Stimulated activated CD4-positive, alpha-beta T cell treated with anti-CD3 and anti-CD28 coated beads, Interleukin-1b, Interleukin-23, amount 100 ng/mL, for 48 hours (primary cell): Measurements from ENCODE around the gene A2M.

Experiments used
- DNase-seq: peaks from one replicate; pipeline ENCODE4 v3.0.0-alpha.2; 2020

A2M gene

DNA sequence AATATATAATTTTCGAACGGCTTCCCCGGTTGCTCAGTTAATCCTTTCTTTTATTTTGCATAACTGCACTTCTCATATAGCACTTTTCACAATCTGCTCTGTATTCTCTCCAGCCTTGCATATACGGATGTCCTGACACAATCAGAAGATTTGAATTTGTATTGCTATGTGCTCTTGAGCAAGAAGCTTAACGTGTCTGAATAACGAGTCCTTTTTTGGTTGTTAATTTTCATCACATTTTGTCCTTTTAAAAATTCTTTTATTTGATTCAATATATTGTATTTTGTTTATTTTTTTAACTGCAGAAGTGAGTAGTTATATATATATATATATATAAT, 17.6 kb downstream of the A2M start:
- no peak for DNase-seq

DNA sequence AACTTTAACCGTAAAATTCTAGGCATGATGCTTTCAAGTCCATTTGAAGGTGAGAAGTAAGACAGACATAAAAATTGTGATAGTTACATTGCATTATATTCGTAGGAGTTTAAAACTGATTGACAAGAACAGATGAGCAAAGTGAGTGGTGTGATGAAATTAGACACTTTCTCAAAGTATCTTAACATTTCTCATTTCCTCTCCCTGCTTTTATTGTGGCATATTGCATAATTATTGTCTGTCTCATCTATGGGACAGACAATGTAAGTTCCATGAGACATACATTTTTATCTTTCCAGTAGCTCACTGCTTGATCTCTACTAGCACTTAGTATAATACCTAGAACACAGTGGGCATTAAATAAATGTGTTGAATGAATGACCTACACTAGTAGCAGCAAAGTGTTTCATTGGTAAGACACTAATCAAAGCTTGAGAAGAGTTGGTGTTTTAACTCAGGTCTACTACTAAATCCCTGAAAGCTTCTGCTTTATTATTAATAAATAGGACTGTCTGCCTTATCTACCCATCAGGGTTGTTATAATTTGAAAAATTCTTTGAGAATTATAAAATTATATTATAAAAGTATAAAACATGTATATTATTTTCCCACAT, 19.0 kb downstream of the A2M start:
- no peak for DNase-seq

DNA sequence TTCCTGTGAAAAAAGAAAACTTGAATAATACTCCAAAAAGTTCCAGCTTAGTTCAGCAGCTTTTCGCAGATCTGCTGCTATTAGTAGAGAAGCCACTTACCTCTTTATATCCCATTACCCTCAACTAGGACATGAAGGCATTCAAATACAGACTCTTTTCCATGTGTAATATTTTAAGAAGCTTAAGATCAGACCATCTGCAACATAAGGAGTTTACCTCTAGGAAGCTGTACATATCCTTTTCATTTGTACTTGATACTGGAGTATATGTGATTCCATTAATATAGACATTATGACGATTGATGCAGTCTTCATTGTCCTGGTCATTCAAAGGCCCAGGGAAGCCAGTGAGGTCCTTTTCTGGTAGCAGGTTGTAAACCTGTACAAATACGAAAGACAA, 20.4 kb downstream of the A2M start:
- DNase-seq = no peak

DNA sequence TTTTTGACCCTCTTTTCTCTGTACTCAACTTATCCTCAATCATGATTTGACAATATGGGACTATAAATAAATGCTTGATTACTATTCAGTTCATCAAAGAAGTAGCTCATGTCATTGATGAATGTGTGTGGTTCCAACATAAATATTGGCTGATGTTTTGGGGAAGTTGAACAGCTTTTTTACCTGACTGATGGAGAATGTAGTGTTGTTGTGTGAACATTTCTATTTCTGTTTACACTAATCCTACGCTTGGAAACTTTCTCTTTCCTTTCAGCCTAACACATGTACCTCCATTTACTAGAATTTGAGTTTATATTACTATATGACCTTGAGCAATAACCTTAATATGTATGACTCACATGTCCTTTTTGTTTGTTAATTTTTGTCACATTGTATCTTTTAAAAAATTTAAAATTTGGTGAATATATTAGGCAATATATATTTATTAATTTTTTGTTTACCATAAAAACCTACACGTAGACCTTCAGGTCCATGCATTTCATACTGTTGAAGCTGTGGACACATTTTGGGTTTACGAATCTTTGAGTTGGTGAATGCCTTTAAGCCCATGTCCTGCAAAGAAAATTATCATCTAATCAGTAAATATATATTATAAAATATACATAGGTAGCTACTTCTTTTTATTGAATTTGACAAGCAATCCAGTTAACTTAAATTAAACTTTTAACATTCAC, 21.1 kb downstream of the A2M start:
- no peak for DNase-seq

DNA sequence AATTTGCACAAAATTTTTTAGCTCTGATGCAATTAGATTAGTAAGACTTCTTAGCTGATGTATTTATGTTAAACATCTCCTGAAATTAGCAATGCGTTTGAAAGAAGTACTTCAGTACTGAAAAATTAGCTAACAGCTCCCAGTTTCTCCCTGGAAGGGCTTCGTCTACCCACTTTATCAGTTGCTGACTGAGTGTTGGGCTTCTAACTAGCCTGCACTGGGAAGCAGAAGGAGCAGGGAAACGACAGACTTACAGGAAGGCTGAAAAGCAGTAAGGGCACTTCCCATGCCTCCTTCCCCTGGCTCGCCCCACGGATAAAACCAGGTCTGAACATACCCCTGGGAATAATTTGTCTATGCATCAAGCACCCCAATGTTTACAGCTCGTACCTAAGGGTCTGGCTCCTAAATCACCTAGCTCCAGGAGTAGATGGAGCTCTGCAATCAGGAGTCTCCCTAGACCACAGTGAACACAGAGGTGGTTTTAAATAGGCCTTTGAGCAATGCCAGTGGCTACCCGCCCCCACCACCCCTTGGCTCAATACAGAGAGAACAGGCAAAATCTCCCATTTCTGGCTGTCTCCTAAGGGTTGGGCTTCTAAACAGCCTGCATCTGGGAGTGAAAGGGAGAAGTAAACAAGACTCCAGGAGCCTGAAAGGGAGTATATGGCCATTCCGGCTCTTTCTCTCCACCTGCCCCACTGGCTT, 23.7 kb downstream of the A2M start:
- no peak for DNase-seq

DNA sequence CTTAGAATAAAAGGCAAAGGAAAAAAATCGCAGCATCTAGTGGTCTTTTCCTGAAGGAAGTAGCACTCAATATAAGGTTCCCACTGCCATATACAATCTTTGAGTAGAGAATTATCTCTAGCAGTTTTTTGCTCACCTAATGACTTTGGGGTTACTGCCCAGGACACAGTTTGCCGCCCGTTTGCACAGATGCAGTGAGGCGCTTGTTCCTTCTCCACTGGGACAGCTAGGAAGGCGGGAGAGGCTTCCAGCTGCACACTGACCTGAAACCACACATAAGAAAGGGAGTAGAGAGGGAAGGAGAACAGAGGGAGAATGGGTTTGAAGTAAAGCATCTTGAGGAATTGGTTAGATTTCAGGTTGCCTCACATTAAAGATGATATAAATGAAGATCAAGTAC, 25.5 kb downstream of the A2M start:
- no peak for DNase-seq

DNA sequence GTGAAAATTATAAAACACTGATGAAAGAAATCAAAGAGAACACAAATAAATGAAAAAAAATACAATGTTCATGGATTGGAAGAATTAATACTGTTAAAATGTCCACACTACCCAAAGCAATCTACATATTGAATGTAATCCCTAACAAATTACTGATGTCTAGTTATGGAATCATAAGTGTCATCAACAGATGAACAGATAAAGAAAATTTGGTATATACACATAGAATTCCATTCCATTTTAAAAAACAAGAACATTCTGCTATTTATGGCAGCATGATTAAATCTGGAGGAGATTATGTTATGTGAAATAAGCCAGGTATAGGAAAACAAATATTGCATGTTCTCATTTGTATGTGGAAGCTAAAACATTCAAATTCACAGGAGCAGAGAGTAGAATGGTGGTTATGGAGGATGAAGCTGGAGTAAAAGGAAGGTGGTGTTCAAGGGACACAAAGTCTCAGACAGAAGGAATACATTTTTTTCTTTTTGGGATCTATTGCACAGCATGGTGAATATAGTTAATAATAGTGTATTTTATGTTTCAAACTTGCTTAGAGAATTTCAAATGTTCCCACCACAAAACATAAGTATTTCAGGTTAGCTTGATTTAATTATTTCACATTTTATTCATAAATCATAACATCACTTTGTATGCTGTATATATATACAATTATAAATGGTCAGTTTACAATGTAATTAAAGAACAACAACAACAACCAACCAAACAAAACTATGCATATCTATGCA, 28.5 kb downstream of the A2M start:
- DNase-seq = no peak

DNA sequence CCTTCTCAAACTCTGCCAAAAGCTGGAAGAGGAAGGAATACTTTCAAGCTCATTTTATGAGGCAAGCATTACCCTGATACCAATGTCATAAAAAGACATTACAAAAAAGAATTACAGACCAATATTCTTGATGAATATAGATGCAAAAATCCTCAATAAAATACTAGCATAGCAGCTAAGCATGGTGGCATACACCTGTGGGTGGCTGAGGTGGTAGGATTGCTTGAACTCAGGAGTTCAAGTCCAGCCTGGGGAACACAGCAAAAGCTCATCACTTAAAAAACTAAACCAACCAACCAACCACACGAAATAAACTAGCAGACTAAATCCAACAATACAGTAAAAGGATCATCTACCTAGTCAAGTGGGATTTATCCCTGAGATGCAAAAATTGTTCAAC, 29.6 kb downstream of the A2M start:
- no peak for DNase-seq

DNA sequence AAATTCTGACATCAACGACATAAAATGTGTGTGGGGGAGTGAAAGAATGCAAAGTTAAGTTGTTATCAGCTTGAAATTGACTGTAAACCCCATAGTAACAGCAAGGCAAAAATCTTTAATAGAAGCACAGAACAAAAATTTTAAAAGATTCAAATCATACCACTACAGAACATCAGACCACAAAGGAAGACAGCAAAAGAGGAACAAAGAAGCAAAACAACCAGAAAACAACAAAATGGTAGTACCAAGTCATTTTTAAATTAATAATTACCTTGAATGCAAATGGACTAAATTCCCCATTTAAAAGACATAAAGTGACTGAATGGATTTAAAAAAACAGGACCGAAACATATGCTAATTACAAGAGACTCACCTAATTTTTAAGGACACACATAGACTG, 31.3 kb downstream of the A2M start:
- no peak for DNase-seq

DNA sequence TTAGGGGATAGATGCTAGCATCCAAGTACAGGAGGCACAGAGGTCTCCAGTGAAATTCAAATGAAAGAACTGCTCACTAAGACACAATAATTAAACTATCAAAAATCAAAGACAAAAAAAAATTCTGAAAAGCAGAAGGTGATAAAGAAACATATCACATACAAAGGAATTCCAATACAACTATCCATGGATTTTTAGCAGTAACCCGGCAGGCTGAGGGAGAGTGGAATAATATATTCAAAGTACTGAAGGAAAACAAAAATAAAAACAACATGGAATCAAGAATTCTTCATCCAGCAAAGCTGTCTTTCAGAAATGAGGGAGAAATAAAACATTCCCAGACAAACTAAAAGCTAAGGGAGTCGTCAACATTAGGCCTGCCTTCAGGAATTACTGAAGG, 31.9 kb downstream of the A2M start:
- DNase-seq = no peak

DNA sequence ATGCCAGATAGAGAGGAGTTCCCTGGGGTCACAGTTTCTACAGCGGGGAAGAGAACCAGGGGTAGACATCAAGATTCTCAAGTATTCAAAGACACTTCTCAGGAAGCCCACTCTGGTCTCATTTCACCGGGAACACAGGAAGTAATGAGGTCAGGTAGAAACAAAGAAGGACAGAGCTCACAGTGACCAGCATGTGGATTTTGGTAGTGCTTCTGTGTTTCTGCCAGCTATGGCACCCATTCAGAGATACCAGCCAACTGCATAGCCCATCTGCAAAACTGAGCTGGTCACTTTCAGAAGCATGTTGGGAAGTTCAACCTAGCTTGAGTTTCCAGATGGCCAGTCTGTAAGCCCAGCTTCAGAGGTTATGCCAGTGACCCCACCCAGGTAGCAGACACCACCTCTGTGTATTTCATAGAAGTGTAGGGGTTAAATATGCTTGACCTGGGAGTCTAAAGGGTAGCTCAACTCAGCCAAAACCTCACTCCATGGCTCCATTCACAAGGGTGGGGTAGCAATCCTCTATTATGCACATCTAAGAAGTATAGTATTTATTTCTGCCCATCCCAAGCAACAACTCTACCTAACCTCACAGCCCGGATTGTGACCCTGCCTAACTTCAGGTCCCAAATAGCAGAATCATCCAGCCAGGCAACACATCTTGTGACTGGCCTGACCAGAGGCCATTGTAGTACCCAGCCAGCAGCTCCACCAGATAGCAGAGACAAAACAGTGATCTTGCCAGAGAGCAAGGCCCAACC, 33.9 kb downstream of the A2M start:
- no peak for DNase-seq

DNA sequence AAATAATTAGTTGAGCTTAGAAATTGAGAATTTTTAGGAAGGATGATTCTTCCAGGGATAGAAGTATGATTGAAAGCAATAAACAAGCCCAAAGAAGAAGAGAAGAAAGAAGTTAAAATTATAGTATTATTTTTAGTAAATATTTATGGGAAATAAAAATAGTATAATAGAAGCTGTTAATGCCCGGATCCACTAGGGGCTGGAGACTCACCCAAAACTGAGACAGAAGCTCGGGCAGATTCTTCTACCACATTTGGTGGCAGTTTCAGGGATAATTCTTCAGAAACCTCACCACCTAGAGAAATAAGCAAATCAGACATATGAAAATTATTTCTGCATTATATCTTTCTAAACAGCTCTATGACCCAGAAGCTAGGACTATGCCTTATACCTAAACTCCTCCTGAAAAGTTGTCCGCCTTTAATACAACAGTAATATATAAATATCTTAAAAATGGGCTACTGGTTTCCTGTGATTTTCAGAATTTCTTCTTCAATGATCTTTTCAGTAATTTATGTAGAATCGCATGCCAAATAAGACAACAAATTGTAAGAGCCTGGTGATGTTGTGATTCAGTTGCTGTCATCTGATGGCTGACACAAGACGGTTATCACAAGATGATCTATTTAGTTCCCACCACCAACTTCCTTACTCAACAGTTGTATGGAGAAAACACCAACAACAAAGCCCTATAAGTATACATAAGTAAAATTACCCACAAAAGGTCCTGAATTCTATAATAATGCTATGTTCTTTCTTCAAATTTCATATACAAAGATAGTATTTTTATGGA, 35.6 kb downstream of the A2M start:
- no peak for DNase-seq

DNA sequence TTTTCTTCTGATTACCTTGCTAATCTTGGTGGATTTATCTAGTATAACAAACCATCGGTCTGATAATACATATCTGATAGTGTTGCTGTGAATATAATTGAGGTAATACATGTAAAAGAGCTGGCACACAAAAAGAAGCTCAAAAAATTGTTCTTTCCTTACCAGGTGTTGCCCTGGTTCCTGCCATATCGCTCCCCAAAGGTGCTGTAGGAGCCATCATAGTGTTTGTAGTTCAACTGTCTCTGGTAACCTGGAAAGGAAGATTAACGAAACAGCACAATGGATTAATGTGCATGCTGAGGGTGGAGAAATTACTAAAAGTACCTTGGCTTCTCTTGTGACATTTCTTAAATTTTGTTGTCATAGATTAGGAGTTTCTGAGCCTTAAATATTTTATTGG, 36.6 kb downstream of the A2M start:
- no peak for DNase-seq

DNA sequence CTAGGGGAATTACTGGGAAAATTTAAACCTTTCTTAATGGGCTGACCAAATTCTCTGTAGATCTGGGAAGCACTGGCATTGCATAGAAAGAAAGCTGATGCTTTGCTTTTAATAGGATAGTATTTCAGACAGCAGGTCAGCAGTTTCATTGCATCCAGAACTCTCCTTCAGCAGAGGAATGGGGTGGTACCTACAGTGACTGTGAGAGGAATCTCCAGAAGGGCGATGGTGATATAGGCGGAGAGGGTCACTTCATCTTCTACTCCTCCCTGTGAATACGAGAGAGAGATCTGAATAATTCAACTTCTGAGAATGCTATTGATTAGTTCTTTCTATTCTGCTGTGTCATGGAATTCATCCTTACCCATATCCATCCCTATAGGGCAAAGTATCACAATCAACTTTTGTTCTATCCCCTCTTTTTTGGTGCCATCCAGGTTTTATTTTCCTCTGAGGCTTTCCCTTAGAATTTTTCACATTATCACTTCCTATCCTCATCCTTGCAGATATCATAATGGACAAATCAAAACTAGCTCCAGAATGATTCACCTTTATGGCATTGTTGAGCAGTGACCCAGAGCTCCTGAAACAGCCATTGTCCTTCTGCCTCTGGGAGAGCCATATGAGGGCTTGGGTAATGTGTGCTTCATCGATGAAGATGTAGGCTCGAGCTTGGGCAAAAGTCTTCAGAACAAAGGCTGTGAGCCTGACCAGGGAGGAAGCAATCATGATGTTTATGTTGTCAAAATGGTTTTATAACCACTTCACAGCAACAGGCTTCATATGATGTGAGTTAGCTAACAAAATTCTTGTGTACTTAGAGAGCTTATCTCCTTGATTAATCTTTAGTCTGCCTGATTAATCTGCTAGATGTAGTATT, 38.3 kb downstream of the A2M start:
- no peak for DNase-seq

DNA sequence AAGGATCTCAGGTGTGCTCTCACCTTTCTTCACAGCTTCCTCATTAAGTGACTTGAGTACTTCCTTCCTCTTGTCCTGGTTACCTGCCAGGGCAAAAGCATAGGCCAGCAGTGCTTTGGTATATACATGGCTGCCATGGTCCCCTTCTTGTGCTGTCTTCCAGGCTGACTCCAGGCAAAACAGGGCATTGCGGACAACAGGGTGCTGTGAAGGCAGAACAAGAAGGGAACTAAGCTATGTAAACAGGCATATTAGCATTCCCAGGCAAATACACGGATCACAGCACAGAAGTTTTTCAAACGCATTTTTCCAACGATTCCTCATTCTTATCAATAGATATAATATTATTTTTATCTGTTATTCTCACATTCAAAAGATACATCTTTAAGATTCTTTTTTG, 39.0 kb downstream of the A2M start:
- no peak for DNase-seq

DNA sequence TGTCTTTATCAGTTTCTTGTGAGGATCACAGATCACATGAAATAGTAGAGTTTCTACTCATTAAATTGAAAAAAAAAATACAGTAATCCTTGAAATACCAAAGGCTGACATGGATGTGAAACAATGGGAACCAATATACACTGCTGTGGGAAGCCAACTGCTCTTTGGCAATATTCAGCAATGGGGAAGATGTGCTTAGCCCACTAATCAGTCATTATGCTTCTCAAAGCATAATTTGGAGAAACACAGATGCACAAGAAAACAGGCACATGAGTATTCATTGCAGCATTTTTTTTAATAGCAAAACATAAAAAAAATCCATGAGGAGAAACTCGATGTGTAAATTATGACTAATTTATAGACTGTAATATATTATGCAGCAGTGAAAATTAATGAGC, 40.6 kb downstream of the A2M start:
- DNase-seq = no peak

DNA sequence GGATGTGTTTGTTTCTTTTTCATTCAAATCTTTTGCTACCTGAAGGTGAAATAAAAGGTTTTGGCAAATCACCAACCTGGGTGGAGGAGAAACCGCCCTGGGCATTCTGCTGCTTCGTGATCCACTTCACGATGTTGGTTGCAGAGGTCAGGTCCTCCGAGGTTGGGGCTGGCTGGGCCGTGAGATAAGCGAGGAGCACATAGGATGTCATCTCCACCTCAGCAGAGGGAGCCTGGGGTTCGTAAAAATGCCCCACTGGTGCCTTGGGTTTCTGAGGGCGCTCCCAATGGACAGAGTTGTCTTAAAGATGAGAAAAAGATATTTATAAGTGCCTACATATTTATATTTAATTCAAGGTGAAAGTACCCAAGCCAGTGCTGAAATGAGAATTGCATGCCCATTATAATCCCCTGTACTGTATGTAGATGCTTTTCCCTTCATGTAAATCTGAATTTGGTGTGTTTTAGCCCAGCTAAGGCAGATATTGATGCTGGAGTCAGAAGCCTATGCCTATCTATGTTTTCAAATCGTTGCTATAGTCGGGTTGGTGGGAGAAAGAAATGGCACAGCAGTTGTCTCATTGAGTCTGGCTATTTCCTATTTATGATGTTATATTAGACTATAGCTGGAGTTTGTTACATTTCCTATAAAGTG, 41.1 kb downstream of the A2M start:
- no peak for DNase-seq

DNA sequence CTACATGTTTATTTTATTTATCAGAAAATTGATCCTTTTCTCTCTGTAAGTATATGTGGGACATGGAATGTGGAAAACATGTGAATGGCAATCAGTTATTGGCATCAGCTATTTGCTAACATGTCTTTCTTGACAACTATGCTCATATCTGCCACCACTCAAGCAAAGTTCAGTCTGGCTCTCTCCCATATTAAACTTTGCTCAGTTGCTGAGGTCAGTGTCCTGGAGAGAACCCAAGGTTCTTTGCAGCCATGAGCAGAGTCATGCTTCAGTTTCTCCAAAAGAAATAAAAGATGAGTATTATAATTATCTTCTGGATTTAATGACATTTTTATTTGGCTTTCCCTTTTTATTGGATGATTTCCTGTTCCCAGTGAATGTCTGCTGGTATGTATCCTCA, 42.6 kb downstream of the A2M start:
- DNase-seq = no peak

DNA sequence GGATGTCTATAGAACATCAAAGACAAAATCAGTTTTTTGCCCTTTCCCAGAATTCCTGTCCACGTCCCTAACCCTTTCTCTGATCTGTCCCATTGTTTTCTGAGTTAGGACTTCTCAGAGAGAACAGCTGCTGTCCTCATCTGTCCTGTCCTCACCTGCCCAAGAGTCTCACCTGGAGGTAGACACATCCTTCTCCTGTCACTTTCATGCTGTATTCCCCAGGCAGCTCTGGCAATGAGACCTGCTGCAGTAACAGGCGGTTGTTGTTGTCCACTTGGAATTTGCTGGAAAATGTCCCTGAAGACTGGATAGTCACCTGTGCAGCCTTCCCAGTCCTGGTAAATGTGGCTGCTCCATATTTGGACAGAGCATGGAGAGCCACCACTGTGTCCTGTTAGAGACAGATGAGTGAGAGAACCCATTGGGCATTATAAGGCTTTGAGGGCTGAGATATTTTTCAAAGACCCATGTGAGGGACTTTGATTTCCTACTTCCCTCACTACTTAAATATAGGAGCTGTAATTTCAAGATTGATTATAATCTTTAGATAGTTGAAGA, 43.2 kb downstream of the A2M start:
- DNase-seq = no peak

DNA sequence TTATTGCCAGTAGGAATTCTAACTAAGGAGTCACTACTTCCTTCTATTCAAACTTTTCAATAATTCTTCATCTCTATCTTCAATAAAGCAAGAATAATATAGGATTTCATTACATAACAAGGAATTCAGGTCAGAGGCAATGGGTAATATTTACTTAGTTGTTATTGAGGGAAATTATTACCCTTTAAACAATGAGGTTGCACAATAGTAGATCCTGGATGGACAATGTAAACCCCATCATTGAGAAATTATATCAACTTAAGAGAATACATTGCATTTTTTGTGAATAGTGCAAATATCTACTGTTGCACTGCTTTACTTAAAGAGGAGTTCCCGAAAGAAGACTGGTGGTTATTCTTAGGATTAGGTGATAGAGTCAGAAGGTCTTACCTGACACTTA, 43.8 kb downstream of the A2M start:
- DNase-seq = no peak
